T-helper 2 cell treated with Interferon-gamma antibody and Interleukin-4, amounts not matched to agents 100 ng/mL and 5 ng/mL, for 36 hours (primary cell): ENCODE measurements around the gene NFIC. TPM values are rescaled to one million over a fixed set of nuclear protein-coding genes. Genes with fewer than 3 reads are reported as not detected.

ENCODE experiments used
- intact Hi-C: fragments of 100-400 bp; cut with micrococcal nuclease; formaldehyde crosslinking; loops from one replicate; pipeline ENCODE4 v1.15.1; 2023
- total RNA-seq: library from RNA; stranded (reverse); gene quantifications from 2 replicates; pipeline ENCODE4 v1.2.3, GENCODE V29; 2022

The NFIC gene
- total RNA-seq, 1 donor from 2014 or later: 11.5 TPM

- intact Hi-C loops: no loop called here
These were observed 7.1 kb upstream of the NFIC start for GRCh38 chr19:3359015-3359918.

GRCh38 chr19:3359919-3360420, 6.4 kb upstream of the NFIC start:
- intact Hi-C loops: loop anchor here (2.0 kb wide), 1 partner anchor 75 kb away; no protein-coding TSS in a partner anchor

- intact Hi-C loops: loop anchor here (2.0 kb wide), 1 partner anchor 74 kb away; no protein-coding TSS in a partner anchor
These were observed 5.7 kb upstream of the NFIC start for GRCh38 chr19:3360421-3361383.

GRCh38 chr19:3361384-3362216, 4.8 kb upstream of the NFIC start:
- intact Hi-C loops: loop anchor here (2.0 kb wide), 1 partner anchor 73 kb away; no protein-coding TSS in a partner anchor

GRCh38 chr19:3362217-3362906, 4.0 kb upstream of the NFIC start:
- intact Hi-C loops: no loop called here

DNA sequence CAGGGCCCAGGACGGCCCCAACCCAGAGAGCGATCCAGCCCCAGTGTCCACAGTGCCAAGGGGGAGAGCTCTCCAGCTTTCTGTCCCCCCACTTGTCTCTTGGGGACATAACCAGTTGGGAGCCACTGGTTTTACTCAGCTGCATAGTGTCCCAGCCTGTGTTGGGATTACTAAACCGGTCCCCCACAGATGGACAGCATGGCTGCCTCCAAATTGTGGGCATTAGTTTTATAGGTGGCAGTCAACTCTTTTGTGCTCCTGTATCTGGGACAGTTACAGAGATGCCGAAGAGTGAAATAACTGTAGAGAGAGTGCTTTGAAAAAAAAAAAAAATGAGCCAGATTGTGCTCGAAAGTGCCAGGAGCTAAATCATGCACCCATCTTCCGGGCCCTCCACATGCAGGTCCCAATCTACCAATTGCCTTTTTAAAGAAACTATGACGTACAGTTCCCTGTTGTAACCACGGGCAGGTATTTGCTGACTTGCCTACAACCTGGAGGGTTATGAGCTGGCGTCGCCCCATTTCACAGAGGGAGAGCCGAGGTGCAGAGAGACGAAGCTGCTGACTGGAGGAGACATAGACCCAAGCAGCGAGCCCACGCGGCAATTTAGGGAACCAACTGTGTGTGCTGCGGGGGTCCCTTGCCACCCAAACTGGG, 2.4 kb upstream of the NFIC start:
- intact Hi-C loops: no loop called here

GRCh38 chr19:3364501-3364858, 1.9 kb upstream of the NFIC start:
- intact Hi-C loops: no loop called here

DNA sequence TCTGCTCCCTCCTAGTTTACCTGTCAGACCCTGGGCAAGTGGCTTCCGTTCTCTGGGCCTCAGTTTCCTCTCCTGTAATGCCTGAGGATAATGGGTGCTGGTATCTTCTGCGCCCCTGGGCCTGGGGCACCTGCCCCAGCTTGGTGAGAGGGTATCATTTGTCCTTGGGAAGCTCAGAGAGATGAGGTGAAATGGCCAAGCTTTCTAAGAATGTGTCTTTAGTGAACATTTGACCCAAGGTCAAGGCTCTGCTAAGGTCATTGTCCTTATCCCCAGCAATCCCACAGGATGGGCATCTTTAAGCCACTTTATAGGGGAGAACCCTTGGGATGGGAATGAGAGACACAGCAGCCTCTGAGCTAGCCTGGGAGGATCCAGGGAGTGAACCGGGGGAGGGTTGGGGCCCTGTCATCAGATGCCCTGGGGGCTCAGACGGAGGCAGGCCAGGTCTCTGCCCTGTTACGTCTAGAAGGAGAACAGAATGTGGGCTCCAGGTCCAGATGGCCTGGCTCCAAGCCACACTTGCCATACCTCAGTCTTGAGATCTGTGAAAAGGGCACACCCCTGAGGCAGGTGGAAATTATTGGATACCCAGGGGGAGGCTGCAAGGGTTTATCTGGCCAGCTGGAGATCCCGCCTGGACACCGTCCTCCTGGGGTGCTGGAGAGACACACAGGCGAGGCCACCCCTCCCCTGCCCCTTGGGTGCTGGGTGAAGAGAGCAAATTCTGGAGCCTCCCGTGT, 1.1 kb upstream of the NFIC start:
- intact Hi-C loops: no loop called here

GRCh38 chr19:3366753-3367627, 607 bp downstream of the NFIC start:
- intact Hi-C loops: no loop called here

DNA sequence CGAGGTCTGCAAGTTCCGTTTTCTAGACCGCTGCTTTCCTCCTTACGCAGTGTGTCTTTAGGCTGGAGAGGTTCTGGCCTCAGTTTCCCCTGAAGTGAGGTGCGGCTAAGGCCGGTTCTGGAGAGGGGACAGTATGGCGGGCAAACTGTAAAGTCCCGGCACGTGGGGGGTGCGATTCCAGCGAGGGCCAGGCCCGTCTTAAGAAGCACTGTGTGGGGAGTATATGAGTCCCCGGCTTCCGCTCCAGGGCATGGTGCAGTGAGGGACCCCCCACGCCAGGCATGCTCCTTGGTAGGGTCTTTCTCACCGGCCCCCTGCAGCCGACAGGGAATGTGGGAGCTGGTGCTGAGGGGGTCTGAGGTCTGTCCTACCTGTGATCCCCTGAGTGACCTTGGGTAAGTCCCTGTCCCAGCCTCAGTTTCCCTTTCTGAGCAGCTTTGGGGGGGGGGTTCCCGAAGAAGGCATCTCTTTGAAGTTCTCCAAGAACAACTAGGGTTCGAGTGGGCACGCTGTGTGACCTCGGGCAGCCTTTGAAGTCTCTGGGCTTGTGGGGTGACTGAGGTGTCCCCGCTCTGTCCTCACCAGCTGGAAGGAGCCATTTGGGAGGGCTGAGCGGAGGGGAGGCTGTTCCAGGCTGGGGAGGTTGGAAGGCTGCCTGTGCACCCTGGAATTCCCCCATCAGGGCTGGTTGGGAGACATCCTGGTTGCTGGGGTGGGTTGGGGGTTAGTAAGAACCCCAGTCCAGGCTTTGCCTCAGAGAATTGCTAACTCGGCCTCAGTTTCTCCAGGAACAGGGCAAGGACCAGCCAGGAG, 1.5 kb downstream of the NFIC start:
- intact Hi-C loops: no loop called here

DNA sequence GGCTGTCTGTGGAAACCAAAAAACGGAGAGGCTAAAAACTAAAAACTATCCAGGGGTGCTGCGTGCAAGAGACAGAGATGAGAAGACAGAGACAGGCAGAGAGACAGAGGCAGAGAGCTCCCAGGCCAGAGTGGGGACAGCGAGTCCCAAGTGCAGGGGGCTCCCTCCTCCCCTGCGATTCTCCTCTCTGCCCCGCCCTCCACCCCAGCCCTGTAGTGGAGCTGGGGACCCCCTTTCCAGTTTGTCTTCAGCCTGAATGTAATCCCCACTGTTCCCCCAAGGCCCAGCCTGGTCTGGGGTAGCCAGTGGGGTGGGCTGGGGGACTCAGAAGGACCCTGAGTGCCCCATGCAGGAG, 2.0 kb downstream of the NFIC start:
- intact Hi-C loops: no loop called here

- intact Hi-C loops: no loop called here
These were observed 2.5 kb downstream of the NFIC start for GRCh38 chr19:3368848-3369336.

DNA sequence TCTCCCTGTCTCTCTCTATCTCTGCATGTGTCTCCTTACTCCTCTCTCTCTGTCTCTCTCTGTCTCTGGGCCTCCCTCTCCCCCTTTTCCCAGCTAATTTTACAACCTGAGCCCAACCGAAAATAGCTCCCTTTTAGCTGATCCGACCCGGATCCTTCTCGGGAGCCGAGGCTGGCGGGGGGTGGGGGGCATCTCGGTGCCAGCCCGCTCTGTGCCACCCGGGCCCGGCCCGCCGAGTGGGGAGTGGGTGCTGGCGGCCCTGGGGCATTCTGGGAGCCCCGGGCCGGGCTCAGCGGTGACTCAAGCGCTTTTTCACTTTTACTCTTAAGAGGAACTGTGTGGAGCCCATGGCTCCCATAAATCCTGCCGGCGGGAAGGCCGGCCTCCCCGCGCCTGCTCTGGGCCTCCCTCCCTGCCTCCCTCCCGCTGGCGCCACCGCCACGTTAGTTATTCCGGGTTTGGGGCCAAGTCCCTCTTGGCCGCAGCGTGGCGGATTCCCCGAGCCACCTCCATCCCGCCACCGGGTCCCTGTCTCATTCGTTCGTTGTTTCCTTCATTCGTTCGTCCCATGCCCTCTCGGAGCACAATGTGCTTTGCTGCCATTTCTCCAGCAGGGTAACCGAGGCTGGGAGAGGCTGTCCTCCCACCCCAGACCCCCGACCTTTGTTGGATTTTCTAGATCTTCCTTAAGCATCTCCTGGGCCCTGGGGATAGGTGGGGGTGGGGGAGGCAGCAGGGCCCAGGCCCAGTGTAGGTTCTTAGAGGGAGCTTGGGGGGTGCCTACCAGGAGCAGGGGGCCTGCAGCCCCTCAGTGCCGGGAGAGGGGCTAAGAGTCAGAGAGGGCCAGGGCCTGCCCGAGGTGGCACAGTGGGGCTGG, 3.2 kb downstream of the NFIC start:
- intact Hi-C loops: no loop called here

- intact Hi-C loops: no loop called here
These were observed 3.9 kb downstream of the NFIC start for GRCh38 chr19:3370214-3370720.

- intact Hi-C loops: no loop called here
These were observed 4.6 kb downstream of the NFIC start for GRCh38 chr19:3370728-3371591.
